ENCODE measurements around the gene RAB11FIP4. TPM values are rescaled to one million over a fixed set of nuclear protein-coding genes. Genes with fewer than 3 reads are reported as not detected.

RAB11FIP4 gene
- total and polyA plus RNA-seq, 4 donors, result 5.2 to 19.1 (median 12.8) TPM

DNA sequence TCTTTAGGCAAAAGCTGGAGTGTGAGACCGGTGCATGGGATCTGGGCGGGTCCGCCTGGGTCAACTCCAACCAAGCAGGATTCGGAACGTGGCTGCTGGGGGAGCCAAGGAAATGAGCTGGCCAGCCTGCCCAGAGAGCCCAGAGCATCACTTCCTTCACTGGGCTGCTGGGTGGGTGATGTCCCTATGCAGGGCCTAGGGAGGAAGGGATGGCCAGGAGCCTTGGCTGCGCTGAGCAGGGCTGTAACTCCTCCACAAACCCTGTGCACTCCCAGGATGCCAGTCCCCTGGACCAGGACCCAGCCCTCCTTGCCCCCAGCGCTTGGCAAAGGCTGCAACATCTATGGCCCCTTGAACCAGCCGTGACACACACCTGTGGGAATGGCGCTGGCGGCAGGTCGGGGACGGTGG, 138.4 kb downstream of the RAB11FIP4 start:
- WGBS, 2 donors, result 80 to 90% methylated on average over 12 of the region's 12 CpGs
- Histone ChIP-seq H3K9ac (ENCODE audit: insufficient read depth in 1 of 2, low read length in 2 of 2) (no peak overlapping the region), H3K27ac (ENCODE audit: low read depth in 1 of 2, low read length in 1 of 2) (no peak overlapping the region), H3K27me3 (ENCODE audit: control insufficient read depth in 3 of 3, insufficient read depth in 3 of 3, low read length in 2 of 3) (no peaks in the 10 kb centered on the region), H3K4me1 (ENCODE audit: control insufficient read depth in 5 of 5, insufficient read depth in 5 of 5, low read length in 5 of 5) (peaks cover 0 to 8% (median 0%) of the 10 kb centered on the region in 5 donors), H3K36me3 (ENCODE audit: control insufficient read depth in 4 of 4, insufficient read depth in 4 of 4, low read length in 4 of 4) (peaks cover 0 to 19% (median 0%) of the 10 kb centered on the region in 4 donors), H3K4me3 (no peak overlapping the region), H3K9me3 (ENCODE audit: control insufficient read depth in 4 of 4, insufficient read depth in 3 of 4, low read length in 3 of 4) (no peaks in the 10 kb centered on the region)
- DNase-seq, result no peak
- ATAC-seq (ENCODE audit: insufficient read depth, low FRiP score), result no peak
- TF ChIP-seq, protein P1, sequence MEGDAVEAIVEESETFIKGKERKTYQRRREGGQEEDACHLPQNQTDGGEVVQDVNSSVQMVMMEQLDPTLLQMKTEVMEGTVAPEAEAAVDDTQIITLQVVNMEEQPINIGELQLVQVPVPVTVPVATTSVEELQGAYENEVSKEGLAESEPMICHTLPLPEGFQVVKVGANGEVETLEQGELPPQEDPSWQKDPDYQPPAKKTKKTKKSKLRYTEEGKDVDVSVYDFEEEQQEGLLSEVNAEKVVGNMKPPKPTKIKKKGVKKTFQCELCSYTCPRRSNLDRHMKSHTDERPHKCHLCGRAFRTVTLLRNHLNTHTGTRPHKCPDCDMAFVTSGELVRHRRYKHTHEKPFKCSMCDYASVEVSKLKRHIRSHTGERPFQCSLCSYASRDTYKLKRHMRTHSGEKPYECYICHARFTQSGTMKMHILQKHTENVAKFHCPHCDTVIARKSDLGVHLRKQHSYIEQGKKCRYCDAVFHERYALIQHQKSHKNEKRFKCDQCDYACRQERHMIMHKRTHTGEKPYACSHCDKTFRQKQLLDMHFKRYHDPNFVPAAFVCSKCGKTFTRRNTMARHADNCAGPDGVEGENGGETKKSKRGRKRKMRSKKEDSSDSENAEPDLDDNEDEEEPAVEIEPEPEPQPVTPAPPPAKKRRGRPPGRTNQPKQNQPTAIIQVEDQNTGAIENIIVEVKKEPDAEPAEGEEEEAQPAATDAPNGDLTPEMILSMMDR (IDR thresholded peaks at IDR 0.05; ENCODE audit: control extremely low read depth, extremely low read depth), result no peak

DNA sequence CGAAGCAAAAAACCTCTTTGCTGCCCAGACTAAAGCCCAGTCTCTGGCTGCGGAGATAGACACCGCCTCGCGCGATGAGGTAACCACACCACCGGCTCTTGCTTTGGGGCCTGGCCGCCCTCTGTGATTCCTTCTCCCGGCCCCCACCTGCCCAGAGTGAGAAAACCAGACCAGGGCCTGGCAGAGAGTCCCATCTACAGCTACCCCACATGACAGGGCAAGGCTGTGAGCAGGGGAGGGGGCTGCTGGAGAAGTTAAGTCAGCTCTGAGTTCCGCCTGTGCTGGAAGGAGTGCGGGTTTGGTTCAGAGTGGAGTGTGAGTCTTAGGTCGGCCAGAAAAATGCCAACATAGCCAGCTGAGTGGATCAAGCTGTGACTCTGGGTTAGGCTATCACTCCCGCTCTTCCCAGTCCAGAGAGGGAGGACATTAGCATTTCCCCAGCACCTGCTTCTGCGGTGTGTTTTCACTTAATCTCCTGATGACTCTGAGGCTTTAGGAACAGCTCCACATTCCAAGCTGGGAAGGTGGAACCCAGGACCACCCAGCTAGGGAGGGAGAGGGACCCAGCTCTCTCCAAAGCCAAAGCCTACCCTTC, 139.0 kb downstream of the RAB11FIP4 start:
- no peak overlapping the region for H3K9ac ChIP-seq (ENCODE audit: insufficient read depth in 1 of 2, low read length in 2 of 2)
- H3K4me3 ChIP-seq, result no peak overlapping the region
- ATAC-seq (ENCODE audit: insufficient read depth, low FRiP score) (no peak), DNase-seq (peak; percentile 63 to 88 (median 78))
- H3K4me1 ChIP-seq (ENCODE audit: control insufficient read depth in 5 of 5, insufficient read depth in 5 of 5, low read length in 5 of 5), result peaks cover 0 to 8% (median 0%) of the 10 kb centered on the region in 5 donors
- WGBS, 2 donors, result 82 to 85% methylated on average over 14 of the region's 14 CpGs
- H3K27ac ChIP-seq (ENCODE audit: low read depth in 1 of 2, low read length in 1 of 2), result no peak overlapping the region
- TF ChIP-seq, protein P1 (IDR thresholded peaks at IDR 0.05; ENCODE audit: control extremely low read depth, extremely low read depth), result no peak
- H3K9me3 ChIP-seq (ENCODE audit: control insufficient read depth in 4 of 4, insufficient read depth in 3 of 4, low read length in 3 of 4), result no peaks in the 10 kb centered on the region
- peaks cover 0 to 19% (median 0%) of the 10 kb centered on the region in 4 donors for H3K36me3 ChIP-seq (ENCODE audit: control insufficient read depth in 4 of 4, insufficient read depth in 4 of 4, low read length in 4 of 4)
- no peaks in the 10 kb centered on the region for H3K27me3 ChIP-seq (ENCODE audit: control insufficient read depth in 3 of 3, insufficient read depth in 3 of 3, low read length in 2 of 3)

DNA sequence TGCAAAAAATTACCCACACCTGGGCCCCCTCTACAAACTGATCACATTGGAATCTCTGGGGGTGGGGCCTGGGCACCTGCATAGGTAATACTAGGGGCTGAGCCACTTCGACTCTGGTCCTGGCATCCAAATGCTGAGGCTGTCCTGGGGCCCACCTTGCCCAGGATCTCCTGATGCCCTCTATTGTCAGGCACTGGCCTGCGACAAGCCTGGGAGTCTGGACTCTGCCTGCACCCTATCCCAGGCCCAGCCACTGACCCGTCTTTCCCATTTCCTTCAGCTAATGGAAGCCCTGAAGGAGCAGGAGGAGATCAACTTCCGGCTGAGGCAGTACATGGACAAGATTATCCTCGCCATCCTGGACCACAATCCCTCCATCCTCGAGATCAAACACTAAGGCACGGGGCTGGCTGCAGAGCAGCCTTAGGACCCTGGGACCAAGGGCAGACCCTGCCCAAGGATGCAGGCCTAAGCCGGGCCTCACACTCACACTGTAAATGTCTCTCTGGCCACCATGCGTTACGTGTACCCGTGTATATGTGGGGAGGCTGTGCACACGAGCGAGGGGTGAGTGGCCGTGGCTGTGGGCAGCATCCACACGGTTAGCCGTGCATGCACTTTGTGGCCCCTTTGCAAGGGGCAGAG, 140.0 kb downstream of the RAB11FIP4 start:
- ATAC-seq (ENCODE audit: insufficient read depth, low FRiP score) (no peak), DNase-seq (no peak)
- 94 to 95% methylated on average over 16 of the region's 16 CpGs for WGBS, 2 donors
- TF ChIP-seq, protein P1 (IDR thresholded peaks at IDR 0.05; ENCODE audit: control extremely low read depth, extremely low read depth), result no peak
- H3K27ac ChIP-seq (ENCODE audit: low read depth in 1 of 2, low read length in 1 of 2), result no peak overlapping the region
- no peaks in the 10 kb centered on the region for H3K27me3 ChIP-seq (ENCODE audit: control insufficient read depth in 3 of 3, insufficient read depth in 3 of 3, low read length in 2 of 3)
- no peaks in the 10 kb centered on the region for H3K9me3 ChIP-seq (ENCODE audit: control insufficient read depth in 4 of 4, insufficient read depth in 3 of 4, low read length in 3 of 4)
- H3K9ac ChIP-seq (ENCODE audit: insufficient read depth in 1 of 2, low read length in 2 of 2), result no peak overlapping the region
- H3K36me3 ChIP-seq (ENCODE audit: control insufficient read depth in 4 of 4, insufficient read depth in 4 of 4, low read length in 4 of 4), result peaks cover 0 to 19% (median 0%) of the 10 kb centered on the region in 4 donors
- H3K4me1 ChIP-seq (ENCODE audit: control insufficient read depth in 5 of 5, insufficient read depth in 5 of 5, low read length in 5 of 5), result peaks cover 0 to 8% (median 0%) of the 10 kb centered on the region in 5 donors
- no peak overlapping the region for H3K4me3 ChIP-seq

Measured in lung (tissue), 12 donors.